HG03103 (cell line): Measurements from ENCODE around the gene GJD4.

ENCODE experiments used
- ATAC-seq: cut with Tn5 transposase; IDR thresholded peaks from one replicate; pipeline ENCODE4 v1.9.1; 2021; ENCODE audit warnings: low read depth; ENCODE audit not compliant: unreplicated experiment

The GJD4 gene

GRCh38 chr10:35578618-35578956 lies 26.6 kb upstream of the GJD4 start:
- no peak for ATAC-seq

DNA sequence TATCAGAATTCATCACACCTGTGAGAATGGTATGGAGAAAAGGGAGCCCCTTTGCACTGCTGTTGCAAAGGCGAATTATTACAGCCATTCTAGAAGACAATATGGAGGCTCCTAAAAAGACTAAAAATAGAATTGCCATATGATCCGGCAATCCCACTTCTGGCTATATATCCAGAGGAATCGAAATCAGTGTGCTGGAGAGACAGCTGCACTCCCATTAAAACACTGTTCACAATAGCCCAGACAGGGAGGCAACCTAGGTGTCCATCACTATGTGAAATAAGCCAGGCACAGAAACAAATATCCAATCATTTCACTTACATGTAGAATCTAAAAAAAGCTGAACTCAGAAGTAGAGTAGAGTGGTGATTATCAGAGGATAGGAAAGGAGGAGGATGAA lies 26.0 kb upstream of the GJD4 start:
- no peak for ATAC-seq

DNA sequence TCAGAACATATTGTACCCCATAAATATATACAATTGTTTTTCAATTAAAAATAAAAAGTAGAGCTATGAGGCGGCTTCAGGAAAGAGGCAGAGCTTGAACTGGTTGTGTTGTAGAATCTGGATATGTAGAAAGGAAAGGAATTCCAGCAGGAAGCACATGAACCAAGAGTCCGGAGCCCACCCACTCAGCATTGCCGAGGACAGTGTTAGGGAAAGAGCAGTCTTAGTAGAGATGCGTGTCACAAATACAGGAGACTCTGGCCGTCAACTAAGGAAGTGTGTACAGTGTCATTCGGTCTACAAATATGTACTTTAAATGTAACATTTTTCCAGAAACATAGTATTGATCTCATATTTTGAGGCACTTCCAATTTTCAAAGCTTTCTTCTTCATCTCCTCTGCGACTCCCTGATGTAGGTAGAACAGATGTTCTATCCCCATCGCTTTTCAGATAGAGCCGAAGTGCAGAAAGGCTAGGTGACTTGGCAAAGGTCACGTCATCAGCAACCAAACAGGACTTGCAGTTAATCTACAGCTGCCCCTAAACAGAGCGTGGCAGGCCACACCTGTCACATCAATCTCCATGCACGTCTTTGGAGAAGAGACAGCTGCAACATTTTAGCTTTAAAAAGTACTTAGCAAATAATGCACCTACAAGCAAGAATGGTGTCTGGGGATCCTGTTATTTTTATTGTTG lies 25.3 kb upstream of the GJD4 start:
- ATAC-seq = no peak

DNA sequence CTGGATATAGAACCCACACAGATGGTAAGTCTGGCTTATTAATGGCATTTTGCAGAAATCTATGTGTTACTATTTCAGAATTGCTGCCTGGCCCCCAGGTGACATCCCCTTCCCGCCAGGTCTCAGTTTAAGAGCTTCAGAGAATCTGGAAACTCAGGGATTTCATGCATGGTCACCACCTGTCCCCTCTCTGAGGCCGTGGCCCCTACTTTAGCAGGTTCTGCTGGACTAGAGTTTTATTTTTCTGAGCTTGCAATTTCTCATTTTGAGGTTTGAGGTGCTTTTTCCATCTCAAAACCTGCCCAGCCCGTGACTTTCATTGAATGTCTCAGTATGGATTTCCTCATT lies 24.7 kb upstream of the GJD4 start:
- no peak for ATAC-seq

- ATAC-seq = no peak
Observed at GRCh38 chr10:35581655-35582054, 23.5 kb upstream of the GJD4 start.

DNA sequence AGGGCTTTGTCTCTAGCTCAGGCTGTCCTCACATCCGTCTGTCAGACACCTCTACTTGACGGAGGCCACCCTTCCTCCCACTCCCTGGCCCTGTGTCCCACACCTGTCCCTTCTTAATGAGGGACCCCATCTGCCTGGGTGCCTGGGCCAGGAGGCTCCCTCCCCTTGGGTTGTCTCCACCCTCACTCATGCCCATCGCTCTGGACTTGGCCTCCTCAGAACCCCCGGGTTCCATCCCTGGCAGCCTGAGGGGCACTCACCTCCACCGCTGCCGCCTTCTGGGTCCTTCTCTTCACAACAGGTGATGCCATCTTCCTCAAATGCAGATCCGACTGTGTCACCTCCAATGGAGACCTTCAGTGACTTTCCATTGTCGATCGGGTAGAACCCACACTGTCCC lies 20.2 kb upstream of the GJD4 start:
- ATAC-seq = no peak

DNA sequence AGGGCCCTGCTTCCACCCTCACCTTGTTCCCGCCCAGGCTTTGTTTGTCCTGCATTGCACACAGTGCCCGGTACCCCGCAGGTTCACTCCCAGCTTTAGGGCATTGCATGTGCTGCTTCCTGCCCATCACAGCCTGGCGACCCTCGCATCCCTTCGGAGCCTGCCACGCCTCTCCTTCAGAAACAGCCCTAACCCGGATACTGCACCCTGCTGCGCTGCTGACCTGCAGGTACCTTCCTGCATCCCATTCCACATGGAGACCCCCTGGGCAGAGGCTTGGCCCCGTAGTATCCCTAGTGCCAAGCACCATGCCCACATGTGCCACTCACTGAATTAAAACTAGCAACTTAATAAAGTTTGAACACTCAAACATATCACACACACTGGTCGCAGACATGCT lies 19.8 kb upstream of the GJD4 start:
- ATAC-seq = no peak

DNA sequence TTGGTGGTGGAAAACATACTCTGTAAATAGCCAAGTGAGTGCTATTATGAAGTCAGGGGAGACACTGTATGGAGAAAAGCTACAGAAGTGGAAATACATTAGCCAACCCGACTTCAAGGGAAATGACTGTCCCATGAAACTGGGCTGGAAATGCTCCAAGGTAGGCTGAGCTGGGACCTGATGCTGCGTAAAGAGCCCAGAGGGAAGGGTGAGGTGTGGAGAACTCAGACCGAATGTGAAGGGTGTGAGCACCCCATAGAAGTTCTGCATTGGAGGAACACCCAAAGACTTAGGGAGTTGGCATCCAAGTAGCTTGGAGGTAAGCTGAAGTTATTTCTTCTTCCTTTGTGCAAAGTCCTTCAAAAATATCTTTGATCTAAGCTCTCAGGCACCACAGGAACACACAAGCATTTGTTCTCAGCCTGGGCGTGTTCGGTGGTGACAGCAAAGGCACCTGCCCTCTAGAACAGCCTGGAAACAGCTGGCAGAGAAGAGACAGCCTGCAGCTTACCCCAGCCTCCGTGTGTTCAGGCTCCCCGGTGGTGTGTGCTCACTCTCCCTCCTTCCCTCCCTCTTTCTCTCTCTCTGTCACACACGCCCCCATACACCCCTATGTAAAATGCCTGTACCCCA lies 19.1 kb upstream of the GJD4 start:
- ATAC-seq = no peak

GRCh38 chr10:35588836-35589235 lies 16.3 kb upstream of the GJD4 start:
- ATAC-seq = no peak

DNA sequence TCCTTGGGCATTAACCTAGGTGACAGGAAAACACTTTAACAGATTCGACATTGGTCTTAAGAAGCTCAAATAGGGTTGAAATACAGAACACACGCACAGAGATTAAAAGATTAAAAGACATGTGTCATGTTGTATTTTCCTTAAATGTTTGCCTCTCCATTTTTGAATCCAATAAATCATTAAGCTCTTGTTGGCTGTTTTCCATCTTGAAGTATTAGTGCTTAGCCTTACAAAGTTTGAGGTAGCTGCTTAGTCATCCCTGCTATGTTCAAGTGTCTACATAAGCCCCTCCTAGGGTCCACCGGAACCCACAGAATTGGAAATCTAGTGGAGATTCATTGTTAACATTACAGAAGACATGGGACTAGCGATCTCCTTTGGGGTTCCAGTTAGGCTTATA lies 12.7 kb upstream of the GJD4 start:
- no peak for ATAC-seq

- ATAC-seq = no peak
Observed at GRCh38 chr10:35594115-35595079, 10.7 kb upstream of the GJD4 start.

DNA sequence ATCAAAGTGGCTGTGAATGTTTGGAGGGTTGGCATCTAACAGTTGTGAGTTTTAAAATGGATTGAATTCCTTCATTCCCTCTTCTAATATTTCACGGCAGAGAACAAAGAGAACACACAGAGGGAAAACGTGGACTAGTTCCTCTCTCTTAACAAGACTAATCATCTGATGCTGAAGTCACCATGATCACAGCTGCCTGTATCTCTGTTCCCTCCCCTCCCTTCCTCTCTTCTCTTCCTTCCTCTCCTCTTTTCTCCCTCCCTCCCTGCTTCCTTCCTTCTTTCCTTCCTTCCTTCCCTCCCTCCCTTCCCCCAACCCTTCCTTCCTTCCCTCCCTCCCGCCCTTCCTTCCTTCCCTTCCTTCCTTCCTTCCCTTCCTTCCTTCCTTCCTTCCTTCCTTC lies 10.0 kb upstream of the GJD4 start:
- no peak for ATAC-seq

DNA sequence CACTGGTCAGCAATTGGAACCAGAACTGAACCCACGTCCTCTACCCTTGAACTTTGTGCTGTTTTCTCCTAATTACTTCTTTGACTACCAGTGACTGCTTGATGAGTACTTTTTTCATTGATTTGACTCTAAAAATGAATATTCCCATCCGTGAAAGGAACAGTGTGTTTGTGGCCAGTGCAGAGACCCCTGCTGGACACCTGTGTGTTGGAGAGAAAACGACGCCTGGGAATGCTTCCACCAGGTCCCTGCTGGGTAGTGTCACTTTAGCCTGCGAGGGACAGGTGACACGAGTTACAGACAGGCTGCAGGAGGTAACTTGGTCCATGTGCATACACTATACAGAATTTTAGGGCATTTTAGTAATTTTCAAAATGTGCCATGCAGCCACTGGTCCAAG lies 6.8 kb upstream of the GJD4 start:
- ATAC-seq = no peak

GRCh38 chr10:35600193-35600592 lies 4.9 kb upstream of the GJD4 start:
- ATAC-seq = no peak

GRCh38 chr10:35606430-35606829 lies 1.3 kb downstream of the GJD4 start:
- no peak for ATAC-seq

DNA sequence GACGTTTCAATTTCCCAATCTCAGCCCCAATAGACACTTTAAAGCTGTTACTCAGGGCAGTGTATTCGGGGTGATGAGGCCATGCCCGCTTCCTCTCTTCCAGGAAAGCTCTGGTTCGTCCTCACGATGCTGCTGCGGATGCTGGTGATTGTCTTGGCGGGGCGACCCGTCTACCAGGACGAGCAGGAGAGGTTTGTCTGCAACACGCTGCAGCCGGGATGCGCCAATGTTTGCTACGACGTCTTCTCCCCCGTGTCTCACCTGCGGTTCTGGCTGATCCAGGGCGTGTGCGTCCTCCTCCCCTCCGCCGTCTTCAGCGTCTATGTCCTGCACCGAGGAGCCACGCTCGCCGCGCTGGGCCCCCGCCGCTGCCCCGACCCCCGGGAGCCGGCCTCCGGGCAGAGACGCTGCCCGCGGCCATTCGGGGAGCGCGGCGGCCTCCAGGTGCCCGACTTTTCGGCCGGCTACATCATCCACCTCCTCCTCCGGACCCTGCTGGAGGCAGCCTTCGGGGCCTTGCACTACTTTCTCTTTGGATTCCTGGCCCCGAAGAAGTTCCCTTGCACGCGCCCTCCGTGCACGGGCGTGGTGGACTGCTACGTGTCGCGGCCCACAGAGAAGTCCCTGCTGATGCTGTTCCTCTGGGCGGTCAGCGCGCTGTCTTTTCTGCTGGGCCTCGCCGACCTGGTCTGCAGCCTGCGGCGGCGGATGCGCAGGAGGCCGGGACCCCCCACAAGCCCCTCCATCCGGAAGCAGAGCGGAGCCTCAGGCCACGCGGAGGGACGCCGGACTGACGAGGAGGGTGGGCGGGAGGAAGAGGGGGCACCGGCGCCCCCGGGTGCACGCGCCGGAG lies 2.6 kb downstream of the GJD4 start:
- no peak for ATAC-seq

- ATAC-seq = no peak
Observed at GRCh38 chr10:35608328-35608672, 3.2 kb downstream of the GJD4 start.

DNA sequence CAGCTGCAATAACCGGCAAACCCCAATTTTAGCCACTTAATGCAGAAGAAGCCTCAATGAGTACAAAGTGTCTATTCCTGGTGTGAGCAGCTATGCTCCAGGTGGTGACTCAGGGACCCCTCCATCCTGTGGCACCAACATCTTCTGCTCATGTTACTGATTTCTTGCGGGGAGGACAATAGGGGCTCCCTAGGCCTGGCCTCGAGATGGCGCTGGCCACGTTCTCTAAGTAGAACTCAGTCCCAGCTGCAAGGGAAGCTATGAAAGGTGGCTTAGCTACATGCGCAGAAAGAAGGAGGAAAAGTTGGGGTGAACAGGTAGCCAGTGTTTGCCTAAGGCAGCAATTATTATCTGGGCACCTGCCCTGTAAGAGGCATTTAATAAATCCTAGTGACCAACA lies 6.6 kb downstream of the GJD4 start:
- no peak for ATAC-seq

DNA sequence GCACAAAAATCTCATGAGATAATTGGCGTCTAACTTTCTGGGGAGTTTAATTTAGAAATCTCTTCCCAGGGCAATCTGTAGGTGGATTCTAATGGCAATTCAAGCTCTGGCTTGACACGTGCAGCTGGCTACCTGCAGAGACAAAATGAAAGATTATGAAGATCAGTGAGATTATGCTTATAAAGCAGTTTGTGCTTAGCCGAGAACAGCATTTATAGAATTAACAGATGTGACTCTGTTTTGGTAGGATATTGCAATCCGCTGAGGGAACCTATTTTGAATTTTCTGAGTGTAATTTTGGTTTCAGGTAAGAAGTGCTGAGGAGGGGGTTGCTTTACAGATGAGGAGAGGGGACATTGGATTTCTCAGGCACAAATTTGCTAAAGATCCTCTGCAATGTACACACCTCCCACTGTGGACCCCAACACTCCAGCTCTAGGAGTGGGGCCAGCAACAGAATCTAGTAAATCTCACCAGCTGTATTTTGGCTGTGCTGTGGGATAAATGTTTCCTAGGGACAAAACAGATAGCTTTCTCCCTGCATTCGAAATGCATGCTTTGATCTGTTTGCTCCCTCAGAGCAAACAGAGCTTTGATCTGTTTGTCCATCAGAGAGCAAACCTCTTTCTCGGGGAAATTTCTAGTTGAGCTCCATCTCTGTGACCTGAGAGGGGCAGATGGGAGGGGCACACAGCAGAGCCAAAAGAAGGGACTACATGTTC lies 7.4 kb downstream of the GJD4 start:
- ATAC-seq = no peak

- no peak for ATAC-seq
Observed at GRCh38 chr10:35613107-35613440, 7.9 kb downstream of the GJD4 start.
